Tibial nerve (tissue), 4 donors: ENCODE measurements around the gene GAREM1. TPM values are rescaled to one million over a fixed set of nuclear protein-coding genes. Genes with fewer than 3 reads are reported as not detected.

Experiments used
- DNase-seq, 2 donors: peaks; one replicate each; pipeline ENCODE4 v3.0.0-alpha.2; 2019; ENCODE audit warnings: low spot score in 2 of 2
- H3K27ac ChIP-seq, 4 donors: fragments of 200-600 bp; sonication (generic) in 3 of 4; one replicate each; pipeline ENCODE4 v1.5.1; 2017 to 2019; ENCODE audit warnings: mild to moderate bottlenecking in 1 of 4
- H3K27me3 ChIP-seq, 2 donors: fragments of 200-600 bp; sonication (generic) in 1 of 2; one replicate each; pipeline versions ENCODE4 v1.5.1 to v1.6.0; 2017 to 2019
- H3K36me3 ChIP-seq, 3 donors: fragments of 200-600 bp; sonication (generic); one replicate each; pipeline ENCODE4 v1.5.1; 2018 to 2019
- H3K4me1 ChIP-seq, 4 donors: fragments of 200-600 bp; sonication (generic) in 3 of 4; one replicate each; pipeline ENCODE4 v1.5.1; 2017 to 2019
- H3K4me3 ChIP-seq, 4 donors: fragments of 200-600 bp; sonication (generic) in 3 of 4; one replicate each; pipeline ENCODE4 v1.5.1; 2017 to 2019; ENCODE audit warnings: mild to moderate bottlenecking in 1 of 4, moderate library complexity in 1 of 4
- H3K9me3 ChIP-seq, 4 donors: fragments of 200-600 bp; sonication (generic) in 3 of 4; one replicate each; pipeline ENCODE4 v1.5.1; 2017 to 2019
- CTCF ChIP-seq, 5 experiments: fragments of 200-600 bp in 3 of 5; fragments of 450-650 bp in 2 of 5; sonication (generic) in 3 of 5; IDR thresholded peaks; one replicate each; pipeline ENCODE4 v1.5.1; 2016 to 2019; ENCODE audit warnings: antibody characterized with exemption in 5 of 5, mild to moderate bottlenecking in 3 of 5, moderate library complexity in 2 of 5
- WGBS, 2 donors: methylation state at CpG; one replicate each; pipeline ENCODE4 v1.1.5; 2018; 5-methylcytosine and 5-hydroxymethylcytosine counted together
- small RNA-seq: library from RNA; depleted of rRNA; stranded (forward); fragments of <200 nt; gene quantifications from one replicate; pipeline ENCODE3, GENCODE V24; 2016
- total RNA-seq, 4 donors: library from RNA; depleted of rRNA; stranded (reverse); fragments of >200 nt; gene quantifications; one replicate each; pipeline ENCODE4 v1.1.0, GENCODE V29; 2016

The GAREM1 gene
- total RNA-seq, 4 donors from 2014 or later = 25.1 to 33.0 (median 30.7) TPM

GRCh38 chr18:32213693-32214092 is 257.0 kb downstream of the GAREM1 start:
- no peaks in the 10 kb centered on the region for H3K36me3 ChIP-seq
- DNase-seq = no peak
- H3K27ac ChIP-seq = no peak overlapping the region
- no peak for TF ChIP-seq CTCF (IDR thresholded peaks at IDR 0.05)
- no peak overlapping the region for H3K4me3 ChIP-seq
- peaks cover 0 to 2% (median 0%) of the 10 kb centered on the region in 4 donors for H3K4me1 ChIP-seq
- no peaks in the 10 kb centered on the region for H3K9me3 ChIP-seq
- 77 to 91% methylated on average over 2 of the region's 2 CpGs for WGBS, 2 donors
- no peaks in the 10 kb centered on the region for H3K27me3 ChIP-seq

Small RNA genes within 50 kb of the gene (small RNA-seq; reads per million reads assigned to genes)
- not detected for gene RF00019
